ENCODE data around the gene DENND1C.

DNA sequence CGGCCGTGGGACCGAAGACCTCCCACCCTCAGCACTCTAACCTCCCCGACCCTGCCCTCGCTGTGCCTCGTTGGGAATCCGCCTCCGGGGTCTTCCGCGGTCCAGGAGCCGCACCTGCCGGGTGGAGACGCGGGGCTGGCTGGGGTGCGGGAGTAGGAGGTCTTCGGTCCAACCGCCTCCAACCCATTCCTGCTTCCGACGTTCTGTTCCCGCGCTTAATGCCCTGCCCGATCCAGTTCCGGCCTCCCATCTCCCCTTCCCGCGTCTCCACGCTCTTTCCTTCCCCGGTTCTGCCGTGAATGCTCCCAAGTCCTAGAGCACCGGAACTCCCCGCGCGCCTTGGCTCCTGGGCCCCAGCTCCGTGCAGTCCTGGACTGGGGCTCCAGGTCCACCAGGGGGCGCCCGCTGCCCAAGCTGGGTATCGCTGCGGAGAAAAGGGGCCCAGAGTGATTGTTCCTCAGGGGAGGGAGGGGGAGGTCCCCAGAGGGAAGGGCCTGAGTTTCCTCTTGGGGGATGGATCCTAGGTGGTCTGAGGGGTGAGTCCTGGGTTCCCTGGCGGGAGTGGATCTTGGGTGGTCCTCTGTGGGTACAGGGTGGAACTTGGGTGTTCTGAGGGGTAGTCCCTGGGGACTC is 35.2 kb upstream of the DENND1C start:
- no peak for TF ChIP-seq NPAS2 (CRISPR knock-in tag; IDR thresholded peaks at IDR 0.05; ENCODE audit: borderline replicate concordance)
- TF ChIP-seq, protein P1, sequence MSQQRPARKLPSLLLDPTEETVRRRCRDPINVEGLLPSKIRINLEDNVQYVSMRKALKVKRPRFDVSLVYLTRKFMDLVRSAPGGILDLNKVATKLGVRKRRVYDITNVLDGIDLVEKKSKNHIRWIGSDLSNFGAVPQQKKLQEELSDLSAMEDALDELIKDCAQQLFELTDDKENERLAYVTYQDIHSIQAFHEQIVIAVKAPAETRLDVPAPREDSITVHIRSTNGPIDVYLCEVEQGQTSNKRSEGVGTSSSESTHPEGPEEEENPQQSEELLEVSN (IDR thresholded peaks at IDR 0.05; ENCODE audit: borderline replicate concordance, low read depth): 0 out of 2 replicates have a peak, but pooled peaks have one; percentile 62
- TF ChIP-seq, protein P2, sequence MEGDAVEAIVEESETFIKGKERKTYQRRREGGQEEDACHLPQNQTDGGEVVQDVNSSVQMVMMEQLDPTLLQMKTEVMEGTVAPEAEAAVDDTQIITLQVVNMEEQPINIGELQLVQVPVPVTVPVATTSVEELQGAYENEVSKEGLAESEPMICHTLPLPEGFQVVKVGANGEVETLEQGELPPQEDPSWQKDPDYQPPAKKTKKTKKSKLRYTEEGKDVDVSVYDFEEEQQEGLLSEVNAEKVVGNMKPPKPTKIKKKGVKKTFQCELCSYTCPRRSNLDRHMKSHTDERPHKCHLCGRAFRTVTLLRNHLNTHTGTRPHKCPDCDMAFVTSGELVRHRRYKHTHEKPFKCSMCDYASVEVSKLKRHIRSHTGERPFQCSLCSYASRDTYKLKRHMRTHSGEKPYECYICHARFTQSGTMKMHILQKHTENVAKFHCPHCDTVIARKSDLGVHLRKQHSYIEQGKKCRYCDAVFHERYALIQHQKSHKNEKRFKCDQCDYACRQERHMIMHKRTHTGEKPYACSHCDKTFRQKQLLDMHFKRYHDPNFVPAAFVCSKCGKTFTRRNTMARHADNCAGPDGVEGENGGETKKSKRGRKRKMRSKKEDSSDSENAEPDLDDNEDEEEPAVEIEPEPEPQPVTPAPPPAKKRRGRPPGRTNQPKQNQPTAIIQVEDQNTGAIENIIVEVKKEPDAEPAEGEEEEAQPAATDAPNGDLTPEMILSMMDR (IDR thresholded peaks at IDR 0.05): peak; percentile 90
- TF ChIP-seq PHF8 (IDR thresholded peaks at IDR 0.05; ENCODE audit: borderline replicate concordance, low read depth): 0 out of 2 replicates have a peak, but pooled peaks have one; percentile 23
- TF ChIP-seq CHD2 (IDR thresholded peaks at IDR 0.05; ENCODE audit: low read length, partially characterized antibody): no peak

Measured in A549 (cell line).